HG03432 (cell line): ENCODE data around the gene NEO1.
"Not testable (repeated sequence)": the region's sequence is repeated elsewhere in the genome, so short reads cannot be mapped to it uniquely, and the experiment has no call there.

Experiments
- ATAC-seq: cut with Tn5 transposase; IDR thresholded peaks from one replicate; pipeline ENCODE4 v1.9.1; 2021; ENCODE audit warnings: mild to moderate bottlenecking, moderate library complexity; ENCODE audit not compliant: unreplicated experiment

NEO1 gene

GRCh38 chr15:73183071-73183470 is 130.8 kb downstream of the NEO1 start:
- ATAC-seq, result no peak

- no peak for ATAC-seq
These were observed 137.9 kb downstream of the NEO1 start for GRCh38 chr15:73190189-73190601.

DNA sequence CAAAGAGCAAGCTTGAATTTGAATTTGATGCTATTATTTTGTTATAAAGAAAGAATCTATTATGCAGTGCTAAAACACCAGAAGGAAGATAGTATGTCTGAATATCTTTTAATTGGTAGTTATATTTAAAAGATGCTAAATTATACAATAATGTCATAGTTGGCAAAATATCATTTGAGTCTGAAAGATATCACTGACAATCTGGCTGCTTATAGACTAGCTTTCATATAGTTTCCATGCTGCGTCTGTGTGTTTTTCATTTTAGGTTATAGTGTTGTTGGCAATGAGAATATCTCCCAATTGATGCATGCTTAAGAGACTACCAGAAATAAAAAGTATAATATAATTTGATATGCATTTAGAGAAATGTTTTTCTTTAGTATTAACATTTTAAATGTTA is 142.9 kb downstream of the NEO1 start:
- ATAC-seq, result no peak

DNA sequence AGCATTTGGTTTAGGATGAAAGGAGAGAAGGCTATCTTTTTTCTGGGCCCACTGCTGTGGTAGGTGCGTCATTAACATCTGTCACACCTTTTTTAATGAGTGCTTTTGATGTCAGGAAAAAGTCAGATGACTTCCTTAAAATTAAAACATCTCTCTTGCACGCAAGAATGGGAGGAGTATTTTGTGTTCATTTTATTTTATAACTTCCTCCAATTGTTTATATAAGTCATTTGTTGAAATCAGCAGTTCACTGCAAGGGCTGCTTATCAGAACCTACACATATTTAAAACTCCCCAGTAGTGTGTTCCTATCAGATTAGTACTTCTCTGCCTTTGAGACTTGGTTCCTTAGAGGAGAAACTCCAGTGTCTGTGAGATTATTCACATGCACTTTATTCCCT is 143.8 kb downstream of the NEO1 start:
- ATAC-seq, result no peak

- no peak for ATAC-seq
These were observed 148.1 kb downstream of the NEO1 start for GRCh38 chr15:73200339-73200738.

GRCh38 chr15:73210630-73211029 is 158.4 kb downstream of the NEO1 start:
- no peak for ATAC-seq

GRCh38 chr15:73212424-73212823 is 160.2 kb downstream of the NEO1 start:
- ATAC-seq, result no peak

- not testable (repeated sequence) for ATAC-seq
These were observed 169.2 kb downstream of the NEO1 start for GRCh38 chr15:73221450-73221849.

DNA sequence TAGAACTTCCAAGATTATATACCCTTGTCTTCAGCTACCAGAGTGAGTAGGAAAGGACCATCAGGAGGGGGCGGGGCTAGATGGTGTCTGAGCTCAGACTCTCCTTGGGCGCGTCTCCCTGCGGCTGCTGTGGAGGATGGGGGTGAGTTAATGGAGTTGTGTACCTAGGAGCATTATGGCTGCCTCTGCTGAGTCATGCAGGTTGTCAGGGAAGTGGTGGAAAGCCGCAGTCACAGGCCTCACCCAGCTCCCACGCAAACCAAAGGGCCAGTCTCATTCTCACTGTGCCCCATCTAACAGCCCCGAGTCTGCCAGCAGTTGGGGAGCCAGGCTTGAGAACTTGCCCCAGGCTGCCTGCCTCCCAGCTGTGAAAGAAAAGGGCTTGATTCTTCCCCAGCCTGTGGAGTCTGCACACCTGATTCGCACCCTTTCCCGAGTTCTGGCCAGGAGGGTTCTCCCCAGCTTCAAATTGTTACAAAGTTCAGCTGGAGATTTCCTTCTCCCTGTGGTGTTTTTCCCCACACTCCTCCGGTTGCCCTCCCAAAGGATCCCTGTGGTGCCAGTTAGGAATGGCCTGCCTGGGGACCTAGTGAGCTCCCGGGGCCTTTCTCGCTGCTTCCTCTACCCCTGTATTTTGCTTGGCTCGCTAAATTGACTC is 173.2 kb downstream of the NEO1 start:
- no peak for ATAC-seq

DNA sequence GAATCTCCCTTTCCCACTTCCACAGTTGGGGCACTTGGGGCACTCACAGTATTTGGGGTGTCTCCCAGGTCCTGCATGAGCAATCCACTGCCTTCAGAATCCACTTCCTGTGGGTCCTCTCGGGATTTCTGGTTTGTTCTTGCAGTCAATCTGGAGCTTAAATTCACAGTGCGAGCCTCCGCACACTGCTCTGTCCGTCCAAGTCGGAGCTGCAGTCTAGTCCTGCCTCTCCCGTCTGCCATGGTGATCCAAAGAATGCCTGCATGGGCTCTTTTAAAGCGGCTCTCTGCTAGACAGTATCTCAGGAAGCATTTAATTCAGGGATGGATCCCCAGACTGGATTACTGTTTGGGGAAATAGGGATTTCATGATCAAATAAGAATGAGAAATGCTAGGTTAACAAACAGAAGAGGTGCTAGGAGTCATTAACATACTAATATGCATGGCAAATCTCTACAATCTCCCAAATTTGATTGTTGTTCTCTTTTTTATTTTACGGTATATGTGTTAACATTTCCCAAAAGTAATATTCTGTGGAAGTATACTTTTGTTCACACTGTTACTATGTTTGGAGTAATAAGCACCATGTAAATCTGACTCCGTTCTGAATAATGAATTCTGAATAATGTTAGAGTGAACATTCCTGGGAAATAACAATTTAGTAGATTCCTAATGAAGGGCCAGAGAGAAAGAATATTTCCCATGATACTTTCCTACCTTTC is 174.0 kb downstream of the NEO1 start:
- ATAC-seq, result no peak

DNA sequence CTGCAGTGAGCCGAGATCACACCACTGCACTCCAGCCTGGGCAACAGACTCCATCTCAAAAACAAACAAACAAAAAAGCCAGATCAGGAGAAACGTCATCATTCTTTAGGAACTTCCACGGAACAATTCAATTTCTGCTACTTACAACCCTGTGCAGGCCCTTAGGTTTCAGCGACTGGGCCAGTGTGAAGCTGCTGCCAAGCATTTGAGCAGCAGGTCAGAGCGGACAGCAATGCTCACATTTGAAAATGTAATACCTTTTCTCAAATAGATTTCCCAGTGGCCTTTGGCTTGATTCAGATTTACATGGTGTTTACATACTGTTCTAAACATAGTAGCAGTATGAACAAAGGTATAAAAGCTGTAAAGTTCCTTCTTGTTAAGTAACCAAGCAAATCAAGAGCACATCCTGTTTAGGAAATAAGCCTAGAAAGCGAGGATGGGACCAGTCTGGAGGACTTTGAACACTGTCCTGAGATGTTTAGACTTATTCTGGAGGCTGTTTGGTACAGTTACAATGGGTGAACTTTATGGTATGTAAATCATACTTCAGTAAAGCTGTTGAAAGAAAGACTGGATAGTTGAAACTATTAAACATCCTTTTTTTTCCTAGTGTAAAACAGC is 175.3 kb downstream of the NEO1 start:
- no peak for ATAC-seq

DNA sequence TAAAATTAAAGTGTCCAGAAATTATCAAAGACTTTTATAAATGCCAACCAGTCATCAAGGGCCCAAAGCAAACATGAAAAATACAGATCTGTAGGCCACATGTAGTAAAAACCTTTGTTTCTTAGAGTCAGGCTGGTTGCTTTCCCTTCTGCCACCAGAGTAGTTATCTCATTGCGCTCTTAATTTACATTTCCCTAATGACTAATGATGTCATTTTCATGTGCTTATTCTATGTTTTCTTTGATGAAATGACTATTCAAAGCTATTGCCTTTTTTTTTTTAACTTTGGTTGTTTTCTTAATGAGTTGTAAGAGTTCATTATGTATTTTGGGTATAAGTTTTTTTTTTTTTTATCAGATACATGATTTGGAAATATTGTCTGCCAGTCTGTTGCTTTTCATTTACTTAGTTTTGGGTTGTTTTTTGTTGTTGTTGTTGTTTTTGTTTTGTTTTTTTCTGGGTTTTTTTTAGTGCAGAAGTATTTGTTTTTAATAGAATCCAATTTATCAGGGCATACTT is 175.9 kb downstream of the NEO1 start:
- ATAC-seq, result no peak

DNA sequence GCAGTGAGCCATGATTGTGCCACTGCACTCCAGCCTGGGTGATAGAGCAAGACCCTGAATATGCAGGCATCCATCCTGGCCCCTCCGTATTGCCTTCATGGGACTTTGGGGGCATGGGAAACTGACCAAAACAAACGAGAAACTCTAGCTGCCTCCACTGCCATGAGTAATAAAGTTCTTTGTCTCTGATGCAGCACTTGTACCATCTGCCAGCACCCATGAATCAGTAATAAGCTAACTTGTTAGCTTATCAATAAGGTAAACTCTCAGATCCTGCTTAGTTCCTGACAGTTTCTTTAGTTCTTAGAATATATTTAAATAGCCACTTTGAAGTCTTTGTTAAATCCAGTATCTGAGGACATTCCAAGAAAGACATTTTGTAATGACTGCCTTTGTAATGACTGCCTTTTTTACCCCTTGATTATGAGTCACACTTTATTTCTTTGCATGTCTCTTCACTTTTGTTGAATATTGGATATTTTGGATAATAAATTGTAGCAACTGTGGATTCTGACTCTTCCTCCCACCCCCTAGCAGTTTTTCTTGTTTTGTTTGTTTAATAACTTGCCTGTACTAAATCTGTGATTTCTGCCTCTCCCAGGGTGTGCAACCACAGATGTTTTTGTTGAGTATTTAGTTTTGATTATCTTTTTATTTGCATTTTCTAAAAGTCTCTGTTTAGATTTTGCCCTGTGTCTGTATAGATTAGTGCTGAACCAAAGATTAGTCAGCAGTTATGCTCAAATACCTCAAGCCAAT is 179.6 kb downstream of the NEO1 start:
- ATAC-seq, result no peak

DNA sequence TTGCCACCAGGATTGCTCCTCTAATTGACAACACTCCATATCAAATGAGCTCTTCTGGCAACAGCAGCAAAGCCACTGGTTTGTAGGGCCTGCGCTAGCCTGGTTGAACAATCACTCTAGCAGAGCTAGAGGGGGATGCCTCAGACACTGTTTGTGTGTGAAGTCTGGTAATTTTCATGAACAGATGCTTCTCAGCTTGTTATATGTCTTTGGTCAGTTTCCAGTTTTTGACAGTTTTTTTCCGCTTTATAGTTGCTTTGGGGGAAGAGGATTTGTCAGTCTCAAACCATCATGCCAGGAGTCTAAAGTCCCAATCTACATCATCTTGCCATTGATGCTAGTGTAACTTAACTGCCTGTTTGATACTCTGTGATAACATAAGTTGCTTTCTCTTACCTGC is 180.5 kb downstream of the NEO1 start:
- ATAC-seq, result no peak

GRCh38 chr15:73233623-73234022 is 181.4 kb downstream of the NEO1 start:
- no peak for ATAC-seq

- ATAC-seq, result no peak
These were observed 185.6 kb downstream of the NEO1 start for GRCh38 chr15:73237910-73238309.

GRCh38 chr15:73239564-73240215 is 187.4 kb downstream of the NEO1 start:
- no peak for ATAC-seq

DNA sequence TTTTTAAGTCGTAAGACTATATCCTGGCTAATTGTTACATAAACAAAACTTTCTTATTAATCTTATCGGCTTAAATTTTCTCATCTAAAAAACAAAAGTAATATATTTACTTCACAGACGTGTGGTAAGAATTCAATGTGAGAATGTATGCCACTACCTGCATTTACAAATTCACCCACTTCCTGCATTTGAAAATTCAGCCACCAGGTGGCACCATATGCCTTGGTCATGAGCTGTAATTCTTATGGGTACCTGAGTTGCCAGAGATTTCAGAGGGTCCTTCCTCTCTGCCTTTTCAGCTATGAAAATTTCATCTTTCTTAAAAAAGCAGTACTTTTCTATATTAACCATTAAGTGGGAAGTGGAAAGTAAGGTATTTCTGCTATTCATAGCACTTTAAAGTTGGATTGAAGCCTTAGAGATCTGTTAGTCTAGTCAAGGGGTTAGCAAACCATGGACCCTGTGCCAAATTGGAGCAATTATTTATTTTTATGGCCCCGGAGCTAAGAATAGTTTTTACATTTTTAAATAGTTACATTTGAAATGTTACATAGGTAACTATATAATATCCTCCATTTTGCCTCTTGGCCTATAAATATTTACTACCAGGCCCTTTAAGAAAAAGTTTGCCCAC is 188.7 kb downstream of the NEO1 start:
- no peak for ATAC-seq

GRCh38 chr15:73244333-73244732 is 192.1 kb downstream of the NEO1 start:
- ATAC-seq, result no peak

- ATAC-seq, result no peak
These were observed 194.2 kb downstream of the NEO1 start for GRCh38 chr15:73246439-73246838.
